Epithelial cell of proximal tubule (primary cell): ENCODE measurements around the gene SCN7A. TPM values are rescaled to one million over a fixed set of nuclear protein-coding genes. Genes with fewer than 3 reads are reported as not detected.
"Not testable (repeated sequence)": the region's sequence is repeated elsewhere in the genome, so short reads cannot be mapped to it uniquely, and the experiment has no call there.

Source experiments
- DNase-seq: peaks from one replicate; pipeline ENCODE4 v3.0.0-alpha.2; 2011; ENCODE audit warnings: low read depth
- H3K4me3 ChIP-seq: 2 replicates; pipeline ENCODE4 v1.5.1; 2011; ENCODE audit warnings: low read depth, mild to moderate bottlenecking, low read length
- total RNA-seq: library from RNA; depleted of rRNA; stranded (reverse); fragments of >200 nt; gene quantifications from 2 replicates; pipeline ENCODE4 v1.2.3, GENCODE V29; 2015
- TF ChIP-seq, protein P1 (sequence below): conservative IDR thresholded peaks from 2 replicates; pipeline ENCODE4 v1.5.1; 2012; ENCODE audit warnings: low read depth, mild to moderate bottlenecking, low read length

The SCN7A gene
- total RNA-seq, 1 donor from 2014 or later, result 1.3 TPM

DNA sequence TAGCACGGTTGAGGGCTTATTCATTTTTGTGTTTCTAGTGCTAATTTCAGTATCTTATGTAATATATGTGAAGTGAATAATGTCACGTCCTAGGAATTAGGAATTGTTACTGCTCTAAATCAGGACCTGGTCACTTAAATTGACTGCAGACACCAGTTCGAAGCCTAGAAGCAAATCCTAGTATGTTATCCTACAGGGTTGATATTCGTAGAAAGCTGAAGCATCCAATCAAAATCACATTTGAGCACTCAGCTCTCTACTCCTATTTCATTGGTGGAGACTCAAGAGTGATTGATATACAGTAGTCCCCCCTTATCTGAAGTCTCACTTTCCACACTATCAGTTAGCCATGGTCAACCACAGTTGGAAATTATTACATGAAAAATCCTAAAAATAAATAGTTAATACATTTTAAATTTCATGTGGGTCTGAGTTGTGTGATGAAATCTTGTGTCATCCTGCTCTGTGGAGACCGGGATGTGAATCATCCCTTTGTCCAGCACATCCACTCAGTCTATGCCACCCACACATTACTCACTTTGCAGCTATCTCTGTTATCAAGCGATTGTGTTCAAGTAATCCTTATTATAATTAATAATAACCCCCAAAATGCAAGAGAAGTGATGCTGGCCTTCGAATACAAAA lies 83.1 kb downstream of the SCN7A start:
- peak; percentile 51 for DNase-seq
- TF ChIP-seq, protein P1, sequence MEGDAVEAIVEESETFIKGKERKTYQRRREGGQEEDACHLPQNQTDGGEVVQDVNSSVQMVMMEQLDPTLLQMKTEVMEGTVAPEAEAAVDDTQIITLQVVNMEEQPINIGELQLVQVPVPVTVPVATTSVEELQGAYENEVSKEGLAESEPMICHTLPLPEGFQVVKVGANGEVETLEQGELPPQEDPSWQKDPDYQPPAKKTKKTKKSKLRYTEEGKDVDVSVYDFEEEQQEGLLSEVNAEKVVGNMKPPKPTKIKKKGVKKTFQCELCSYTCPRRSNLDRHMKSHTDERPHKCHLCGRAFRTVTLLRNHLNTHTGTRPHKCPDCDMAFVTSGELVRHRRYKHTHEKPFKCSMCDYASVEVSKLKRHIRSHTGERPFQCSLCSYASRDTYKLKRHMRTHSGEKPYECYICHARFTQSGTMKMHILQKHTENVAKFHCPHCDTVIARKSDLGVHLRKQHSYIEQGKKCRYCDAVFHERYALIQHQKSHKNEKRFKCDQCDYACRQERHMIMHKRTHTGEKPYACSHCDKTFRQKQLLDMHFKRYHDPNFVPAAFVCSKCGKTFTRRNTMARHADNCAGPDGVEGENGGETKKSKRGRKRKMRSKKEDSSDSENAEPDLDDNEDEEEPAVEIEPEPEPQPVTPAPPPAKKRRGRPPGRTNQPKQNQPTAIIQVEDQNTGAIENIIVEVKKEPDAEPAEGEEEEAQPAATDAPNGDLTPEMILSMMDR, result no peak
- H3K4me3 ChIP-seq, result no peak overlapping the region

DNA sequence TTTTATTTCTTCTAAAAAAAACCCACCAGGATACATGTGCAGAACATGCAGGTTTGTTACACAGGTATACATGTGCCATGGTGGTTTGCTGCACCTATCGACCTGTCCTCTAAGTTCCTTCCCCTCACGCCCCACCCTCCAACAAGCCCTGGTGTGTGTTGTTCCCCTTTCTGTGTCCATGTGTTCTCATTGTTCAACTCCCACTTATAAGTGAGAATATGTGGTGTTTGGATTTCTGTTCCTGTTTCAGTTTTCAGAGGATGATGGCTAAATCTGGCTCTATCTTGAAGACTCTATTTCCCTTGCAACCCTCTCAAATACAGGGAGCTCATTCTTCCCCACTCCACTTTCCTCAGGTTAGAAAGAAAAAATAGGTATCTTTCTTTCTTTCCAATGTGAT lies 86.3 kb downstream of the SCN7A start:
- DNase-seq, H3K4me3 ChIP-seq: not testable (repeated sequence)

DNA sequence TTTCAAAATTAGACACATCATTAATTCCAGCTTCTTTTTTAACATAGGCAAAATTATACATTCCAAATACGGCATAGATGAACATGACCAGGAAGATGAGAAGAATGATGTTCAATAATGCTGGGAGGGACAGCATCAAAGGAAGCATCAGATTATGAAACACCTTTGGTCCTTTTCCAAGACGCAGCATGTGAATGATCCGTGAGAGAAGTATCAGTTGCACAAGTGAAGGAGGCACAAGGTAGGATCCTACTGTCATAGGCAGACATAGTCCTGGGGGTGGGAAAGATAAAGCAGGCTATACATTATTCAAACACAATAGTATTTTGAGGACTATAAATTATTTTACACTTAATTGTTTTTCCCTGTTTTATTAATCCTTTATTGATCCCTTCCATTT lies 87.7 kb downstream of the SCN7A start:
- no peak for DNase-seq
- no peak overlapping the region for H3K4me3 ChIP-seq
- TF ChIP-seq, protein P1, result no peak

DNA sequence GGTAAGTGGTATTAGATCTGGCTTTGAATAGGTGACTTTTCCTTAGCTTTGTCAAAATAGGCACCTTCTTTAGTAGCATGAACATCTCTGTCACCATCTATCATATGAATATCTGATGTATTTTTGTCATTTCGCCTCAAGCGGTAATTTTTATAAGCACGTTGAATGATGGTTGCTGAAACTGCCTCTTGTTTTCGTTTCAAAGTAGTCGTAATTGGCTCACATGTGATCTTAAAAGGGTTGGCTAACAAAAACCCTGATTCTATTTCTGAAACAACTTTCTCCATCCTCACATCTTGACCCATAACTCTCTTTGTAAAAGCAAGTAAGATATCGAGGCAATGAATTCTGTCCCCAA lies 88.5 kb downstream of the SCN7A start:
- TF ChIP-seq, protein P1, result no peak
- no peak for DNase-seq
- no peak overlapping the region for H3K4me3 ChIP-seq

DNA sequence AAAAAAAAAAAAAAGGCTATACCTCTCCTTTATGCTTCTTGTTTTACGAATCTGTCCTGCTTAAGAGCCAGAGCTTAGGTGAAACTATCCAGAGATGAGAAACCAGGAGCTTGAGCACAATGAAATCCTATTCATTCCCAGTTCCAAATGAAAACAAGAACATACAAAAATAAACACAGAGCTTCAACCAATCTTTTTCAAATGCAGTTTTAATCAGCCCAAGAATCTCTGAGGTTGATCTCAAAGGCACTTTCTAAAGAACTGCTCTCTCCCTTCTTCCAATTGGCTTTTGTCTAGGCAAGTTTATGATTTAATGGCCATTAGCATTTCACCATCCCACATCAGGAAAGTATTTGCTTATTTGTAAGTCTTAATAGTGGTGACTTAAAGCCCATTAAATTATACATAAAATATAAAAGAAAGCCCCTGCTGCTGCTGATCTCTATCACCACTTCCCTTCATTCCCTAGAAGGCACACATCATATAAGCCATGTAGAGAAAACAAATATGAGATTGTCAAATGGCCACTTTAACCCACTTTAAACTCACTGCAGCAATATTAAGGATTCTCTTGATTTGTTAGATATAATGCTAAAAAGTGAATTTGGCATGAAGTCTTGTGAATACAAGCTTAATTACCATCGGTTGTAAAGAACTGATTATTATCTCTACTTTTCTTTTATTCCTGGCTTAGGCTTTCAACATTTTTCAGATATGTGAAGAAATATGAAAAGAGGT lies 89.0 kb downstream of the SCN7A start:
- no peak for DNase-seq
- TF ChIP-seq, protein P1, result no peak
- H3K4me3 ChIP-seq, result no peak overlapping the region

DNA sequence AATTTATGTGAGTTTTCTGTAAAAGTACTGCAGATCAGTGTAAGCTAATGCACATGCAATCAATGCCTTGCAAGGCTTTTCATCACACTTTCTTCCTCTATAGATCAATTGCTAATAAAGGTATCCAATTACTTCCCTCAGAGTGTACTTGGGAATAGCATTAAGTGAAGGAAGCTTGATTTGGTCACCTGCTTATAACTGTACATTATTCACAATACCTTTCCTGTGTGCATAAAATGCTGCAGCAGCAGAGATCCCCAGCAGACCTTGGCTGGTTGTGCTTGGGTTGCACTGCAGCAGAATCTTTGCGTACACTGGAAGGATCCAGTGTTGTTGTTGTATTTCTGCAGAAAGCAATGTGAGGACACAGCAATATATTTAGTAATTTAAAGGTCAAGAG lies 99.8 kb downstream of the SCN7A start:
- no peak overlapping the region for H3K4me3 ChIP-seq
- DNase-seq, result no peak
- TF ChIP-seq, protein P1, result no peak

DNA sequence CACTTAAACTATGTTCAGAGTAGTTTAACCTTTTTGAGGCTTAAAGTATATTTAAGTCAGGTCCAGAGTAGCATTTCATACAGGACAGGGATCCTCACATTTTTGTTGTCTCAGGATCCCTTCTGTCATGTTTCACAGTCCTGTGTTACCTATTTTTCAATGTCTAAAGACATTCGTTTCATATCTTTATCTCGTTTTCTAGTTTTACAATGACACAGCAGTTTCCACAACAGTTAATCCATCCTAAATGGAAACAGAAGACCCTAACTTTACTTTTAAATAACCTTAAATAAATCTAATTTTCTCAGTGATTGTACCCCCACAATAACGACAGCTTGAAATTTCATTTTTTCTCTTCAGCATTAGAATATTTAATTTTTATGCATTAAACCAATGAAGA lies 101.0 kb downstream of the SCN7A start:
- no peak for DNase-seq
- TF ChIP-seq, protein P1, result no peak
- no peak overlapping the region for H3K4me3 ChIP-seq
